Fibroblast of mammary gland (primary cell): ENCODE data around the gene MAMDC2.

ENCODE experiments used
- DNase-seq: peaks from one replicate; pipeline ENCODE4 v3.0.0-alpha.2; 2010; ENCODE audit warnings: low read depth
- H3K4me3 ChIP-seq: 2 replicates; pipeline ENCODE4 v1.5.1; 2011; ENCODE audit warnings: low read depth, mild to moderate bottlenecking, low read length, moderate library complexity; ENCODE audit not compliant: control insufficient read depth
- TF ChIP-seq, protein P1 (sequence below): conservative IDR thresholded peaks from 2 replicates; pipeline ENCODE4 v1.5.1; 2011; ENCODE audit warnings: low read depth, low read length, inconsistent platforms; ENCODE audit not compliant: control insufficient read depth, insufficient read depth

Gene MAMDC2

GRCh38 chr9:70073756-70074155, 30.1 kb downstream of the MAMDC2 start:
- no peak for DNase-seq
- TF ChIP-seq, protein P1, sequence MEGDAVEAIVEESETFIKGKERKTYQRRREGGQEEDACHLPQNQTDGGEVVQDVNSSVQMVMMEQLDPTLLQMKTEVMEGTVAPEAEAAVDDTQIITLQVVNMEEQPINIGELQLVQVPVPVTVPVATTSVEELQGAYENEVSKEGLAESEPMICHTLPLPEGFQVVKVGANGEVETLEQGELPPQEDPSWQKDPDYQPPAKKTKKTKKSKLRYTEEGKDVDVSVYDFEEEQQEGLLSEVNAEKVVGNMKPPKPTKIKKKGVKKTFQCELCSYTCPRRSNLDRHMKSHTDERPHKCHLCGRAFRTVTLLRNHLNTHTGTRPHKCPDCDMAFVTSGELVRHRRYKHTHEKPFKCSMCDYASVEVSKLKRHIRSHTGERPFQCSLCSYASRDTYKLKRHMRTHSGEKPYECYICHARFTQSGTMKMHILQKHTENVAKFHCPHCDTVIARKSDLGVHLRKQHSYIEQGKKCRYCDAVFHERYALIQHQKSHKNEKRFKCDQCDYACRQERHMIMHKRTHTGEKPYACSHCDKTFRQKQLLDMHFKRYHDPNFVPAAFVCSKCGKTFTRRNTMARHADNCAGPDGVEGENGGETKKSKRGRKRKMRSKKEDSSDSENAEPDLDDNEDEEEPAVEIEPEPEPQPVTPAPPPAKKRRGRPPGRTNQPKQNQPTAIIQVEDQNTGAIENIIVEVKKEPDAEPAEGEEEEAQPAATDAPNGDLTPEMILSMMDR: no peak
- H3K4me3 ChIP-seq: no peak overlapping the region

- no peak for DNase-seq
These were observed 33.0 kb downstream of the MAMDC2 start for GRCh38 chr9:70076678-70077077.

GRCh38 chr9:70079417-70080037, 35.9 kb downstream of the MAMDC2 start:
- no peak overlapping the region for H3K4me3 ChIP-seq
- peak; percentile 78 for DNase-seq
- TF ChIP-seq, protein P1: no peak

More at GRCh38 chr9:70076678-70077077, 33.0 kb downstream of the MAMDC2 start:
- no peak overlapping the region for H3K4me3 ChIP-seq
- TF ChIP-seq, protein P1: no peak

DNA sequence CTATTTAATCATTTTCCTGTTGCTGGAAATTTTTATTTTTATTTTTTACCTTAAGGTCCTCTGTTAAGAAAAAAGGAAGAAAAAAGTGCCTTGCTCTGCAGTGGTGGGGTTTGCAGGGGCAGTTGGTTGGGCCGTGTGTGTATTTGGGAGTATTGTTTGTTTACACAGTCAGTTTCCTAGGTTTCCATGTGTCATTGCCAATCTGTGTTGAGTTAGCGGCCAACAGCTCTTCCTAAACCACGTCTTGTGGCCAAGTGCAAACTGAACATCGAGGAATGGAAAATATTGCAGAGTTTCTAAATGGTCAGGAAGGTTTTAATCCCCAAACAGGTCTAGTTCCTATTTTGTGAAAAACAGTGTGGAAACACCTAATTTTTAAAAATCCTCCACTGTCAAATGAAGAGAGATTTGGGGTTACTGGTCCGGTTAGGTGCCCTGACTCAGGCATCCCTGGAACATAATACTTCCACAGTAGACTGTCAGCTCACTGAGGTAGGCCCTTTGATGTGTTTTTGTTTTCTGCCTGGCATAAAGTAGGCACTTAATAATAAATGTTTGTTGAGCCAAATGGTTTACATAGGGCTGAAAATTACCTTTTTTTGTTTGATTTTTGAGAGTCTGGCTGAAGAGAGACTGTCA, 37.0 kb downstream of the MAMDC2 start:
- no peak overlapping the region for H3K4me3 ChIP-seq
- TF ChIP-seq, protein P1: no peak
- DNase-seq: peak; percentile 95

DNA sequence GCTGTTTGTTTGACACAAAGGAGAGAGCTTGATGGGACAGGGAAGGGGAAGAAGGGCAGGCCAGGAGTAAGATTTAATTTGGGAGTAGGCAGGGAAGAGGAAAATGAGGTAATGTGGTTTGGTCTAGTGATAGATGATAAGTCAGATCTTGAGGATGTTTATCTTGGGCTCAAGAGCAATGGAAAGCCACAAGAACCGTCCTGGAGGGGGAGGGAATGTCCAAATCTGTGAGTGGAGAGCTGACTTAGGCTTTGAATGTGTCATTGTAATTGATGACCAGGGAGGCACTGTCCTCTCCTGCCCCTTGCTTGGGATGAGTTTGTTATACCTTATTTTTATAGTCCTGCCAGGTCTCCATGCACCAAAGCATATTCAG, 37.5 kb downstream of the MAMDC2 start:
- peak; percentile 91 for DNase-seq
- H3K4me3 ChIP-seq: no peak overlapping the region
- TF ChIP-seq, protein P1: no peak

GRCh38 chr9:70083429-70083828, 39.8 kb downstream of the MAMDC2 start:
- H3K4me3 ChIP-seq: no peak overlapping the region
- TF ChIP-seq, protein P1: no peak
- no peak for DNase-seq

DNA sequence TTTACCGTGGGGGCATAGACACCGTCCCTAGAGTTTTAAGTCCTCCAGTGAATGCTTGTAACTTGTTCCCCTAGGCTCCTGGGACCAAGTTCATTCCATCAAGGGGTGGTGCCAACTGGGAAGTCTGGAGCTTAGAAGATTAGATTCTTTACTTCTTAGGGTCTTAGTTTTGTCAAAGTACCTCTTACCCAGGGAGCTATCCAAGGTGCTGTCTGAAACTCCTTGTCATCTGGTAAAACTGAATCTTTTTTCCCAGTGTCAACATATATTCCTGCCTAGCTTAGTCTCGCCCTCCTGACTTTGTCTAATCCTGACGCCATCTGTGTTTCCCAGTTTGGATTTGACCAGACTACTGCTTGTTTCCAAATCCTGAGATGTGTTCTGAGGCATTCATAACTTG, 41.6 kb downstream of the MAMDC2 start:
- peak; percentile 52 for DNase-seq
- TF ChIP-seq, protein P1: no peak
- H3K4me3 ChIP-seq: no peak overlapping the region
